PC-3 (cell line): ENCODE measurements around the gene SCD5.

Experiments used
- EZH2 ChIP-seq: fragments of 300-600 bp; sonication (generic); IDR thresholded peaks from one replicate; pipeline ENCODE4 v1.6.1; 2017; ENCODE audit warnings: antibody characterized with exemption, mild to moderate bottlenecking, low read length; ENCODE audit not compliant: unreplicated experiment
- EZH2phosphoT487 ChIP-seq: fragments of 300-600 bp; sonication (generic); IDR thresholded peaks from 2 replicates; pipeline ENCODE4 v1.6.1; 2018; ENCODE audit warnings: mild to moderate bottlenecking, antibody characterized with exemption, low read length, borderline replicate concordance
- TF ChIP-seq, protein P1 (sequence below): fragments of 300-600 bp; sonication (generic); conservative IDR thresholded peaks from 2 replicates; pipeline ENCODE4 v1.5.1; 2017; ENCODE audit warnings: antibody characterized with exemption, low read depth, mild to moderate bottlenecking, low read length

GRCh38 chr4:82694892-82695291 is 103.7 kb downstream of the SCD5 start:
- TF ChIP-seq, protein P1, sequence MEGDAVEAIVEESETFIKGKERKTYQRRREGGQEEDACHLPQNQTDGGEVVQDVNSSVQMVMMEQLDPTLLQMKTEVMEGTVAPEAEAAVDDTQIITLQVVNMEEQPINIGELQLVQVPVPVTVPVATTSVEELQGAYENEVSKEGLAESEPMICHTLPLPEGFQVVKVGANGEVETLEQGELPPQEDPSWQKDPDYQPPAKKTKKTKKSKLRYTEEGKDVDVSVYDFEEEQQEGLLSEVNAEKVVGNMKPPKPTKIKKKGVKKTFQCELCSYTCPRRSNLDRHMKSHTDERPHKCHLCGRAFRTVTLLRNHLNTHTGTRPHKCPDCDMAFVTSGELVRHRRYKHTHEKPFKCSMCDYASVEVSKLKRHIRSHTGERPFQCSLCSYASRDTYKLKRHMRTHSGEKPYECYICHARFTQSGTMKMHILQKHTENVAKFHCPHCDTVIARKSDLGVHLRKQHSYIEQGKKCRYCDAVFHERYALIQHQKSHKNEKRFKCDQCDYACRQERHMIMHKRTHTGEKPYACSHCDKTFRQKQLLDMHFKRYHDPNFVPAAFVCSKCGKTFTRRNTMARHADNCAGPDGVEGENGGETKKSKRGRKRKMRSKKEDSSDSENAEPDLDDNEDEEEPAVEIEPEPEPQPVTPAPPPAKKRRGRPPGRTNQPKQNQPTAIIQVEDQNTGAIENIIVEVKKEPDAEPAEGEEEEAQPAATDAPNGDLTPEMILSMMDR, result no peak
- TF ChIP-seq EZH2phosphoT487, result no peak
- no peak for TF ChIP-seq EZH2
